HG03196 (cell line): ENCODE results near the gene ZNF682.
"Not testable (repeated sequence)": the region's sequence is repeated elsewhere in the genome, so short reads cannot be mapped to it uniquely, and the experiment has no call there.

Source experiments
- ATAC-seq: cut with Tn5 transposase; IDR thresholded peaks from one replicate; pipeline ENCODE4 v1.9.1; 2021; ENCODE audit not compliant: unreplicated experiment

The ZNF682 gene

DNA sequence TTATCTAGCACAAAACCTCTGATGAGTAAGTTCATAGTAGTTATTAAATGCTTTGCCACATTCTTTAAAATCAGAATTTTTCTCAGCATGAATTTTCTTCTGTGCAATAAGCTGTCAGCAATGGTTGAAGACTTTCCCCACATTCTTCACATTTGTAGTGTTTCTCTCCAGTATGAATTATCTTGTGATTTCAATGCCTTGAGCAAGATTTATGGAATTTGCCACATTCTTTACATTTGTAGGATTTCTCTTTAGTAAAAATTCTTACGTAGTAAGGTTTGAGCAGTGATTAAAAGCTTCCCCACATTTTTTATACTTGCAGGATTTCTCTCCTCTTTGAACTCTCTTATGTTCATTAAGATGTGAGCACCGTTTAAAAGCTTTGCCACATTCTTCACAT lies 33.6 kb downstream of the ZNF682 start:
- no peak for ATAC-seq

GRCh38 chr19:19997656-19998268 lies 41.5 kb downstream of the ZNF682 start:
- ATAC-seq: no peak

DNA sequence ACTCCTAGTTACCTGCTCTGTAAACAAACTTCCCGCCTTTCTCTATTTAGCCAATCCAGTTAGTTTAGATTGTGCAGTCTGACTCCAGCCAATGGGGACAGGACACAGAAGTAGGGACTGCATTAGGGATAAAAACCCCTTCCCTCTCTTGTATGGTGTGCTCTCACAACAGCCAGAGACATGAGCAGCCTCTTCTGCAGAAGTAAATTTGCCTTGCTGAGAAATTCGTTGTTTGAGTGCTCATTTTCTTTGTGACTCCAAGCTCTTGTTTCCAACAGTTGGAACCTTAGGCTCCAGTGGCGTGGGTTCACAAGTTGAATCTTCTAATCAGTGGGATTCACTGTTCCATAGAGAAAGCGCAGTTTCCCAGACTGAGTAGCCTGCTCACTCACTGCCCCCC lies 72.4 kb downstream of the ZNF682 start:
- no peak for ATAC-seq

DNA sequence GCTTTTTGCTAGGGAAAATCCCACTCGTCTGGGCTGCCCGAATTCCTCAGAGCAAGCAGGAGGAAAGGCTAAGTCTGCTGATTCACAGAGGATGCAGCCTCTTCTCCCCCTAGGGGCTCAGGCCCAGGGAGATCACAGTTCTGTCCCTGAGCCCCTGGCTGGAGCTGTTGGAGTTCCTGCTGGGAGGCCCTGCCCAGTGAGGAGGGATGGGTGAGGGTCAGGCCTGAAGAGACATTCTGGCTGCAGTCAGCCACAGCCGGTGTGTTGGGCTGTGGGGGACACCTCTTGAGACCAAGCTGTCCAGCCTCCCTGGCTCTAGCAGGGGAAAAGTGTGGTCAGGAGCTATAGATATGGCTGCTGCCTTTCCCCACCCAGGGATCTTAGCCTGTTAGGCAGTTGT lies 73.2 kb downstream of the ZNF682 start:
- not testable (repeated sequence) for ATAC-seq

GRCh38 chr19:19964416-19964815 lies 74.9 kb downstream of the ZNF682 start:
- ATAC-seq: no peak

- not testable (repeated sequence) for ATAC-seq
Observed at GRCh38 chr19:19959151-19959799, 80.0 kb downstream of the ZNF682 start.

DNA sequence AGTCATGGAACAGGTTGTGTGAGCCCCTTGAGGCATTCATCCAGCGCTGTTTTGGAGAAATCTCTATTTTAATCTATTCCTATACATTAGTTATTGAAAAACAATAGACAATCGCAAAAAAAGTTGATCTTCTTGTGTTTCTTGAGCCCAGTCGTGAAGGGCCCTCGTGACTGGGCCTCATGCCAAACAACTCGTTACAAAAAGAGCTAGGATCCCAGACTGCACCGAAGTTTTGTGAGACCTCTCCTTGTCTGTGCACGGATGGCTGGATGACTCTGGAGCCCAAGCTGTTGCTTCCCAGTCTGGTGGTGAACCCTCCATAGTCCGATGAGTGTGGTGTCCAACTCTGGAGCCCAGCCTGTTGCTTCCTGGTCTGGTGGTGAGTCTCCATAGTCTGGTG lies 81.5 kb downstream of the ZNF682 start:
- not testable (repeated sequence) for ATAC-seq

GRCh38 chr19:19956434-19957075 lies 82.8 kb downstream of the ZNF682 start:
- ATAC-seq: no peak

- ATAC-seq: no peak
Observed at GRCh38 chr19:19955208-19955607, 84.1 kb downstream of the ZNF682 start.
